LNCaP clone FGC (cell line): ENCODE results near the gene C6orf89.

ENCODE experiments used
- DNase-seq: peaks from one replicate; pipeline ENCODE4 v3.0.0-alpha.2; 2011; ENCODE audit warnings: low read depth
- H3K4me3 ChIP-seq: 2 replicates; pipeline ENCODE4 v1.5.1; 2011; ENCODE audit warnings: mild to moderate bottlenecking, low read depth, low read length, control low read depth
- TF ChIP-seq, protein P1 (sequence below): IDR thresholded peaks from 2 replicates; pipeline ENCODE4 v1.5.1; 2012; ENCODE audit warnings: mild to moderate bottlenecking; ENCODE audit not compliant: control insufficient read depth, insufficient read depth; ENCODE audit errors: extremely low read depth

C6orf89 gene

GRCh38 chr6:36906539-36907325 lies 21.0 kb downstream of the C6orf89 start:
- TF ChIP-seq, protein P1, sequence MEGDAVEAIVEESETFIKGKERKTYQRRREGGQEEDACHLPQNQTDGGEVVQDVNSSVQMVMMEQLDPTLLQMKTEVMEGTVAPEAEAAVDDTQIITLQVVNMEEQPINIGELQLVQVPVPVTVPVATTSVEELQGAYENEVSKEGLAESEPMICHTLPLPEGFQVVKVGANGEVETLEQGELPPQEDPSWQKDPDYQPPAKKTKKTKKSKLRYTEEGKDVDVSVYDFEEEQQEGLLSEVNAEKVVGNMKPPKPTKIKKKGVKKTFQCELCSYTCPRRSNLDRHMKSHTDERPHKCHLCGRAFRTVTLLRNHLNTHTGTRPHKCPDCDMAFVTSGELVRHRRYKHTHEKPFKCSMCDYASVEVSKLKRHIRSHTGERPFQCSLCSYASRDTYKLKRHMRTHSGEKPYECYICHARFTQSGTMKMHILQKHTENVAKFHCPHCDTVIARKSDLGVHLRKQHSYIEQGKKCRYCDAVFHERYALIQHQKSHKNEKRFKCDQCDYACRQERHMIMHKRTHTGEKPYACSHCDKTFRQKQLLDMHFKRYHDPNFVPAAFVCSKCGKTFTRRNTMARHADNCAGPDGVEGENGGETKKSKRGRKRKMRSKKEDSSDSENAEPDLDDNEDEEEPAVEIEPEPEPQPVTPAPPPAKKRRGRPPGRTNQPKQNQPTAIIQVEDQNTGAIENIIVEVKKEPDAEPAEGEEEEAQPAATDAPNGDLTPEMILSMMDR = no peak
- H3K4me3 ChIP-seq = no peak overlapping the region
- DNase-seq = peak; percentile 94

DNA sequence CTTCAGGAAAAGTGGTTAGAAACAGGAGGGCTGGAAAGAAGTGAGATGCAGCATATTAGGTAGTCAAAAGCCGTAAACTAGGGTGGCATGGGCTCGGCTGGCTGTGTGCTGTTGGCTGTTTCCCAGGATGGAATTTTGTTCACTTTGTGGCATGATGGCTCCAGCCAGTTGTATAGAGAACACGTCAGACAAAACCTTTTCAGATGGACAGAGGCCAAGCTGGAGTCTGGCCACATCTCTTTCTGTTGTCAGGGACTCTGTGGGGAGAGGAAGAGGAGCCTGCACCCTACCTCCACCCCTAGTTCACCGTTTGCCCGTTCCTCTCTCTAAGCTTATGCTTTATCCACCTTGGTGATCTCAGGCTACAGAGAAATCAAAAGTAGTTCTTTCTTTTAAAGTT lies 22.0 kb downstream of the C6orf89 start:
- TF ChIP-seq, protein P1 = no peak
- DNase-seq = no peak
- no peak overlapping the region for H3K4me3 ChIP-seq

DNA sequence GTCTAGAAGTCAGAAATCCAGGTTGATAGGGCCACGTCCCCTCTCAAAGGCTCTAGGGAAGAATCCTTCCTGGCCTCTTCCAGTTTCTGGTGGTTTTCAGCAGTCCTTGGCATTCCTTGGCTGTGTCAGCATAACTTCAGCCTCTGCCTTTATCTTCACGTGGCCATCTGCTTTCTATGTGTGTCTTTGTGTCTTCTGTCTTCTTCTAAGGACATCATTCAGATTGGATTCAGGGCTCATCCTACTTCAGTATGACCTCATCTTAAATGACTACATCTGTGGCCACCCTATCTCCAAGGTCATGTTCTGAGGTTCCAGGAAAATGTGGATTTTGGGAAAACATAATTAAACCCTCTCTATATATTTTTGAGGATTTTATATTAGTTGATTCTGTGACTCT lies 23.0 kb downstream of the C6orf89 start:
- DNase-seq = no peak
- no peak overlapping the region for H3K4me3 ChIP-seq
- TF ChIP-seq, protein P1 = no peak

DNA sequence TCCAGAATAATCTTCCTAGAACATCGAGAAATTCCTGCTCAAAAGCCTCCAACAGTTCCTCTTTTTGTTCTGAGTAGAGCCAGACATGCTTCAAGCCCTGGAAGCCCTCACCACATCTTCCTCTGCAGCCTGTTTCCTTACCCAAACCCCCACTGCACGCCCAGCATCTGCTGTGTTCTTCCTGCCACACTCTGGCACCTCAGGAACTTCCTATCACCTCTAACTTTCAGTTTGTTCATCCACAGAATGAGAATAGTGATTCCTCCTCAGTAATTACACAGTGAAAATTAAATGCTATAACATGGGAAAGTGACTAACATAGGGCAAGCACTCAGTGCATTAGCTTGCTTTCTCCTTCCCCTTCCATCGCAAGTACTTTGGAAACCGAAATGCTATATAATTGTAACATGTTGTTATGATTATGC lies 26.3 kb downstream of the C6orf89 start:
- DNase-seq = no peak
- TF ChIP-seq, protein P1 = no peak
- H3K4me3 ChIP-seq = no peak overlapping the region

- H3K4me3 ChIP-seq = no peak overlapping the region
- no peak for DNase-seq
- TF ChIP-seq, protein P1 = no peak
These were observed 26.8 kb downstream of the C6orf89 start for GRCh38 chr6:36912586-36912985.

GRCh38 chr6:36913082-36913481 lies 27.3 kb downstream of the C6orf89 start:
- H3K4me3 ChIP-seq = no peak overlapping the region
- TF ChIP-seq, protein P1 = no peak

GRCh38 chr6:36914227-36914794 lies 28.6 kb downstream of the C6orf89 start:
- no peak for DNase-seq
- TF ChIP-seq, protein P1 = peak; percentile 20; the same call in 1 of the 2 replicates
- no peak overlapping the region for H3K4me3 ChIP-seq

More at GRCh38 chr6:36913082-36913481, 27.3 kb downstream of the C6orf89 start:
- no peak for DNase-seq
